GM19455 (cell line): ENCODE data around the gene PSMG2.
A peak's percentile ranks its signal among the peaks of the same experiment; 100 is the strongest.

Experiments used
- ATAC-seq: cut with Tn5 transposase; IDR thresholded peaks from one replicate; pipeline ENCODE4 v1.9.1; 2021; ENCODE audit not compliant: unreplicated experiment

Gene PSMG2

GRCh38 chr18:12702221-12703095, at the start of gene PSMG2, which contains the start of gene CEP76:
TSS of gene PSMG2 (plus strand) at chr18:12703042. CDS start at chr18:12703108, 66 bp downstream.
TSS of gene CEP76 (minus strand) at chr18:12702723. CDS start at chr18:12702548, 175 bp downstream.
- ATAC-seq = peak; percentile 78

- no peak for ATAC-seq
These were observed 47.9 kb upstream of the PSMG2 start for GRCh38 chr18:12654971-12655370.

- ATAC-seq = no peak
These were observed 46.3 kb upstream of the PSMG2 start for GRCh38 chr18:12656605-12656937.

GRCh38 chr18:12656938-12657683, 45.7 kb upstream of the PSMG2 start:
- peak; percentile 46 for ATAC-seq

- ATAC-seq = peak; percentile 70
These were observed 45.0 kb upstream of the PSMG2 start, which contains the start of gene SPIRE1 for GRCh38 chr18:12657684-12658425. TSS of gene SPIRE1 (minus strand) at chr18:12658107. CDS start at chr18:12657866, 241 bp downstream.

- peak; percentile 9 for ATAC-seq
These were observed 44.3 kb upstream of the PSMG2 start for GRCh38 chr18:12658426-12659138.

- ATAC-seq = no peak
These were observed 42.8 kb upstream of the PSMG2 start for GRCh38 chr18:12659904-12660605.

GRCh38 chr18:12668041-12668440, 34.8 kb upstream of the PSMG2 start:
- ATAC-seq = no peak

- no peak for ATAC-seq
These were observed 23.6 kb upstream of the PSMG2 start for GRCh38 chr18:12679183-12679786.

- ATAC-seq = no peak
These were observed 16.7 kb upstream of the PSMG2 start for GRCh38 chr18:12686100-12686499.

GRCh38 chr18:12689256-12689850, 13.5 kb upstream of the PSMG2 start:
- ATAC-seq = no peak

- no peak for ATAC-seq
These were observed 10.6 kb upstream of the PSMG2 start for GRCh38 chr18:12692206-12692605.

- no peak for ATAC-seq
These were observed 8.8 kb upstream of the PSMG2 start for GRCh38 chr18:12694032-12694431.

GRCh38 chr18:12699747-12700146, 3.1 kb upstream of the PSMG2 start:
- ATAC-seq = no peak

GRCh38 chr18:12701161-12701560, 1.7 kb upstream of the PSMG2 start:
- ATAC-seq = no peak

- ATAC-seq = no peak
These were observed 290 bp downstream of the PSMG2 start for GRCh38 chr18:12703096-12703567.

- ATAC-seq = no peak
These were observed 822 bp downstream of the PSMG2 start for GRCh38 chr18:12703664-12704063.

GRCh38 chr18:12711446-12711845, 8.6 kb downstream of the PSMG2 start:
- ATAC-seq = no peak
